NCI-H446 (cell line): ENCODE measurements around the gene BRME1.
"Not testable (repeated sequence)": the region's sequence is repeated elsewhere in the genome, so short reads cannot be mapped to it uniquely, and the experiment has no call there.

Experiments
- DNase-seq, 2 experiments: peaks; one replicate each; lab custom pipeline; 2025; lab: John Stamatoyannopoulos, UW

BRME1 gene

DNA sequence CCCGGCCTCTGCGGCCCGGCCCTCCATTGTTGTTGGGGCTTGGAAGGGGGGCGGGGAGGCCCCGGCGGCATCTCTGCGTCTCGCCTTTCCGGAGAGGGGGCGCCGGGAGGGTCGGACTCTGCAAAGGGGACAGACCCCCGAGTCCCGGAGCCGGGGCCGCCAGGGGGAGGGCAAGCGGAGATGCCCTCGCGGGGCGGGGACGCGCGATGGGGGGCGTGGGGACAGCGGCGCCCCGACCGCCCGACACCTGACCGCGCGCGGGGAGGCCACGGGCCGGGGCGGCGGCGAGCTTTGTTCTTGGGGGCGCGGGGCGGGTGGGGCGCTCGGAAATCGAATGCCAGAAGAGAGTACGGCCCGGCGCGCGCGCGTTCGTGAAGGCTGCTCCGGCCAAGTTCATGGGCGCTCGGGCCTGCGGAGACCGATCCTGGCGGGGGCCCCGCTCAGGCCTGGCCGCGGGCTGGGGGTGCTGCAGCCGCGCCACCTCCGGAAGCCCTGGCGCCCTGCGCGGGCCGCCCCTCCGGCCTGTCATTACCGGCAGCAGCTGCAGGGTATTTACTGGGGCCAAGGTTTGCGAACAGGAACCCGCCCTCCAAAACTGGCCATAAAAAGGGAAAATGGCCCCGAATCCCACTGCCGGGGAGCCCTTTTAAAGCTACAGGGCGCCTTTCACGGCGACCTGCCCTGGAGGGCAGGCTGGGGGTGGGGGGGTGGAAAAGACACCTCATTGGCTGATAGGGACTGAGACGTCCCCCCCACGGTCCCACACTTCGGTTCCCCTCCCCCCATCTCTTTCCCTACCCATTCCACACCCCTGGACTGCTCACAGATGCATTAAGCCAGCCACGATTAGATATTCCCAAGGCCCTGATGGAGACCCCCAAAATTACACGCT, 40.1 kb downstream of the BRME1 start:
- DNase-seq, result no peak

DNA sequence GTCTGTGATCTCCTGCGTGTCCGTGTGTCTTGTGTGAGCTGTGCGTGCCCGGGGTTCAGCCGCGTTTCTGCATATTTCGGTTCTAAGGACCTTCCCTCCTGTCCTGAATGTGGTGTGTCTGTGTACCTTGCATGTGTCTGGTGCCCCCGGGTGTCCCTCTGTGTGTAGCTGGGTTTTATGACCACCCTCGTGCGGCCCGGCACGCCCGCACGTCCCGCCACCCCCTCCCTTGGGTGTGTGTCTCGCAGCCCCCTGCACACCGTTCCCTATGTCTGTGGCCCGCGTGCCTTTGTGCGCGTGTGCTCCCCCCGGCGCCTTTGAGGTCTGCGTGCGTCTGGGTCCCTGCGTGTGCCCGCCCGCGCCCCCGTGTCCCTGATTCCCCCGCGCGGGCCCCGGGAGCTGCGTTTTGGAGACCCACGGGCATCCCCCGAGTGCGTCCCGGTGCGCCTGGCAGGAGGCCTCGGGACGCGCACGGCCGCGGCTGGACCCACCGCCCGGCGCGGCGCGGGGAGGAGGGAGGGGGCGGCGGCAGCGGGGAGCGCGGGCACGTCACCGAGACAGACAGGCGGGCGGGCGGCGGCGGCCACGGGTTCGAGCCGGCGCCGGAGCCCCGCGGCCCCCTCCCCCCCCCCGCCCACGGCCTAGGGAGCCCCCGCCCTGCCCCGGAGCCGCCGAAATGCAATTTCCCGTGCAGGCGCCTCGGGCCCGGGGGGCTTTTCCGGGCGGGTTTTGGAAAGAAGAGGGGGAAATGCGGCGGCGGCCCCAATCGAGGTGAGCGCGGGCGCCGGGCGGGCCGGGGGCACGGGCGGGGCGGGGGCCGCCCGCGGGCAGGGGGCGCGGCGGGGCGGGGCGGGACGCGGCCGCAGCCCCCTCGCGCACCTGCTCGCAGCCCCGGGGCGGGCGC, 41.0 kb downstream of the BRME1 start:
- no peak for DNase-seq

DNA sequence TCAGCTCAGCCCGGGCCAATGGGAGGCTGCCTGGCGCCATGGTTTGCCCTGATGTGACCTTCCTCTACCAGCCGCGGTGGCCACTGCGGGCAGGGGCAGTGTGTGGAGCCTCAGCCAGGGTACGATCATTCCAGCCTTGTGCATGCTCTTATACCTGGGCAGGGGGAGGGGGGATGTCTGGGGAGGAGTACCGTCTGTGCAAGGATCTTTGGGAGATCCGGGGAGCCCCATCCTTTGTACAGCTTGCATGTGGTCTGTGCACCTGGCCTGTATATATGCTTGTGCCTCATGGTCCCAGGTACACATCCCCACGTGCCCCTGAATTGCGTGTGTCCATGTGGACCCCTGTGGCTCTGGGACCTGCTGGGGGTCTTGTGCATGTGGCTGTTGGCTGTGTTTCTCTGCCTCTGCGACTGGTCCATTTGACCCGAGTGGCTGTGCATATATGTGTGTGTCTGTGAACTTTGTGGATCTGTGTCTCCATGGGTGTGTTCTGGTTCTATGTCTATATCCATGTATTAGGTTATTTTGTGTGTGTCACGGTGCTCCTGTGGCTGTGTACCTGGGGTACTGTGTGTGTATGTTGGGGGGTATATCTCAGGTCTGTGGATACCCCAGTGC, 41.8 kb downstream of the BRME1 start:
- DNase-seq, result no peak

DNA sequence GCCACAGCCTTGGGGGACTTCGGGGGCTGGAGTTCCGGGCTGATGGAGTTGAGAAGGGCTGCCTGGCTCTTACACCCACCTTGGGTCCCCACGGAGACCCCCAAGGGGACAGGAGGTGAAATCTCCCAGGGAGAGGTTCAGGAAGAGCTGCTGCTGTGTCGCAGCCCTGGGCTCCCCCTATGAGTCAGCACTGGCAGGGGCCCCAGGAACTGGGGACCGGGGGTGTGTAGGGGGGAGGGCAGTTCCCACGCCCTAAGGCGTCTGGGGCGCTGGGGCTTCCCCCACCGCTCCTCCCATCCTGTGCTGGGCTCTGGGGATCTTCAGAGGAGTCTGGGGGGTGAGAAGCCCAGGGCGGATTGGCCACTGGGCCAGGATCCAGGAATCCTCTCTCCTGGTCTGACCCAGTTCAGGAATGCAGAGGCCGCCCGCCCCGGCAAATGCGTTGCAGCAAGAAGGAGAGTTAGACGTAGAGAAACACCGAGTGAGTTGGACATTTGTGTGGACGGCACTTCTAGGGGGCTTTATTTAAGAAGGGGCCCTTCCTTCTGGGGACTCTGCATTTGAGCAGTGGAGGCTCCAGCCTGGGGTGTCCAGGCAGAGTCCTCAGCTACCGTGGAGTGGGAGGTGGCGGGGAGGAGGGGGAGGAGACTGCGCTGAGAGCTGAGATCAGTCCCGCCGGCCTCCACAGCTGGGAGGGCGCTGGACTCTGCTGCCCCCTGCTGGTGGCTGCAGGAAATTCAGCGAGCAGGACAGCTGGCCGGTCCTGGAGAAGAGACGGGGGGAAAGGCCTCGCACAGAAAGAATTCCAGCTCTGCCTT, 44.0 kb downstream of the BRME1 start:
- DNase-seq, result peak; percentile 81 to 89

DNA sequence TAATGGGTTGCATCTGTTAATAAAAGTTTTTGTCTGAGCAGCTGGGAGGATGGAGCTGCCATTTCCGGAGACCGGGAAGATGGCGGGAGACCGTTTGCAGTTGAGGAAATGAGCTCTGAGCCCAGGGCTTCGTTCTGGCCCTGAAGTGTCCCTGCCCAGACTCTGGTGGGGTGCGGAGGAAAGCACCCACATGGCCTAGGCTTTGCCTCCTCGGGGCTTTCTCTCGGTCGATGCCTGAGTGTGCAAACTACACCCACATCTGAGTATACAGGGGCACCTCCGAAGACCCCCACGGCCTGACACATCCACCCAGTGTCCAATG, 44.6 kb downstream of the BRME1 start:
- DNase-seq, result no peak

DNA sequence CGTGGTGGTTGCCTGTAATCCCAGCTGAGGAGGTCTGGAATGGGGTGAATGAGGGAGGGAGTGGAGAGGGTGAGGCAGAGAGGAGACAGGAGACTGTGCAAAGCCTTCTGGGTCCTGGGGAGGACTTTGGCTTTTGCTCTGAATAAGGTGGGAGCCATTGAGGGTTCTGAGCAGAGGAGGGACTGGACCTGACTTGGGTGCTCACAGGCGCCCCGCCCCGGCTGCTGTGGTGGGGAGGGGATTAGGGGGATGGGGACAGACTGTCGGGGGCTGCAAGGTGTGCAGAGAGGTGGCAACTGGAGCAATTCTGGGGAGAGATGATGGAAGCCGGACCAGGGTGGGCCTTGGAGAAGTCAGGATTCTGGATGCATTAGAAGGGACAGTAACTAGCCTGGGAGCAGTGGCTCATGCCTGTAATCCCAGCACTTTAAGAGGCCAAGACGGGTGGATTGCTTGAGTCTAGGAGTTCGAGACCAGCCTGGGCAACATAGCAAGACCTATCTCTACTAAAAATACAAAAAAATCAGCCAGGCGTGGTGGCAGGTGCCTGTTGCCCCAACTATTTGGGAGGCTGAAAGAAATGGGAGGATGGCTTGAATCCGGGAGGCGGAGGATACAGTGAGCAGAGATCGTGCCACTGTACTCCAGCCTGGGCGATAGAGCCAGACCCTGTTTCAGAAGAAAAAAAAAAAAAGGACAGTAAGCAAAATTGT, 45.1 kb downstream of the BRME1 start:
- no peak for DNase-seq

DNA sequence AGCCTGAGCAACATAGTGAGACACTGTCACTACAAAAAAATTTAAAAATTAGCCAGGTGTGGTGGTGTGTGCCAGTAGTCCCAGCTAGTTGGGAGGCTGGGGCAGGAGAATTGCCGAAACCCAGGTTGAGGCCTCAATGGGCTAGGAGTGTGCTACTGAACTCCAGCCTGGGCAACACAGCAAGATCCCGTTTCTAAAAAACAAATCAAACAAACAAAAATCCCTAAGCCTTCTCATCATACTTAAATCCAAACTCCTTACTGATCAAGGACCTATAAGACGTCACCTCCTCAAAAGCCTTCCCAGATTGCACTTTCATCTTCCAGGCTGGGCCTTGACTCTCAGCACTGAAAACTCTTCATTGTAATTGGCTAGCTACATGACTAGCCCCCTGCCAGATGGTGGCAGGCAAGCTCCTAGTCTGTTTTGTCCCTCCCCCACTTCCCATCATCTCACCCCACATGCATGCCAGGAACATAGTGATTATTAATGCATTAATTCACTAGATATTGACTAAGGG, 46.5 kb downstream of the BRME1 start:
- DNase-seq, result peak in 1 of 2 experiments; percentile 36

DNA sequence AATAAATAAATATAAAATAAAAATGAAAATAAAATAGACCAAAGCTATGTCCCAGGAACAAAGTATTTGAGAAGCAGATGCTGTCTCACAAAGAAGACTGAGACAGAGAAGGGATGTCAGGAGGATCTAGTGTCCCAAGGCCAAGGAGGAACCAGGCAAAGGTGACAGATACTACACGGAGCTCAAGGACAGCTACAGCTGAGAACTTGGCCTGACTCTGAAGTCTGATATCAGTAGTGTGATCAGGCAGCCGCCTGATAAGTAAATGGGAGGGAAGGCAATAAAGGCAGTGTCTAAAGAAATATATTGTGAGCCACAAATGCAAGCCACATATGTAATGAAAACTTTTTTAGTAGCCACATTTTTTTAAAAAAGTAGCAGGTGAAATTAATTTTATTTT, 49.4 kb downstream of the BRME1 start:
- DNase-seq, result no peak

DNA sequence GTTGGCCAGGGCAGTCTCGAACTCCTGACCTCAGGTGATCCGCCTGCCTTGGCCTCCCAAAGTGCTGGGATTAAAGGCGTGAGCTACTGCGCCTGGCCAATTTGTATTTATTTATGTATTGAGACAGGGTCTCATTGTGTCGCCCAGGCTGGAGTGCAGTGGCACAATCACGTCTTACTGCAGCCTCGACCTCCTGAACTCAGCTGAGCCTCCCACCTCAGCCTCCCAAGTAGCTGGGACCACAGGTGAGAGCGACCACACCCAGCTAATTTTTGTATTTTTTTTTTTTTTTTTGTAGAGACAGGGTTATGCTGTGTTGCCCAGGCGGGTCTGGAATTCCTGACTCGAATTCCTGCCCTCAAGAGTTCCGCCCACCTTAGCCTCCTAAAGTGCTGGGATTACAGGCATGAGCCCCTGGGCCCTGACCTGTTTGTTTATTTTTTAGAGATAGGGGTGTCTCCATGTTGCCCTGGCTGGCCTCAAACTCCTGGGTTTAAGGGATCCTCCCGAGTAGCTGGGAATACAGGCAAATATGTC, 53.7 kb downstream of the BRME1 start:
- not testable (repeated sequence) for DNase-seq

GRCh38 chr19:13851734-13852114, 54.2 kb downstream of the BRME1 start:
- not testable (repeated sequence) for DNase-seq

- DNase-seq, result peak in 1 of 2 experiments; percentile 47
These were observed 54.8 kb downstream of the BRME1 start for GRCh38 chr19:13850910-13851733.

GRCh38 chr19:13849991-13850909, 55.7 kb downstream of the BRME1 start:
- peak; percentile 58 to 89 for DNase-seq

DNA sequence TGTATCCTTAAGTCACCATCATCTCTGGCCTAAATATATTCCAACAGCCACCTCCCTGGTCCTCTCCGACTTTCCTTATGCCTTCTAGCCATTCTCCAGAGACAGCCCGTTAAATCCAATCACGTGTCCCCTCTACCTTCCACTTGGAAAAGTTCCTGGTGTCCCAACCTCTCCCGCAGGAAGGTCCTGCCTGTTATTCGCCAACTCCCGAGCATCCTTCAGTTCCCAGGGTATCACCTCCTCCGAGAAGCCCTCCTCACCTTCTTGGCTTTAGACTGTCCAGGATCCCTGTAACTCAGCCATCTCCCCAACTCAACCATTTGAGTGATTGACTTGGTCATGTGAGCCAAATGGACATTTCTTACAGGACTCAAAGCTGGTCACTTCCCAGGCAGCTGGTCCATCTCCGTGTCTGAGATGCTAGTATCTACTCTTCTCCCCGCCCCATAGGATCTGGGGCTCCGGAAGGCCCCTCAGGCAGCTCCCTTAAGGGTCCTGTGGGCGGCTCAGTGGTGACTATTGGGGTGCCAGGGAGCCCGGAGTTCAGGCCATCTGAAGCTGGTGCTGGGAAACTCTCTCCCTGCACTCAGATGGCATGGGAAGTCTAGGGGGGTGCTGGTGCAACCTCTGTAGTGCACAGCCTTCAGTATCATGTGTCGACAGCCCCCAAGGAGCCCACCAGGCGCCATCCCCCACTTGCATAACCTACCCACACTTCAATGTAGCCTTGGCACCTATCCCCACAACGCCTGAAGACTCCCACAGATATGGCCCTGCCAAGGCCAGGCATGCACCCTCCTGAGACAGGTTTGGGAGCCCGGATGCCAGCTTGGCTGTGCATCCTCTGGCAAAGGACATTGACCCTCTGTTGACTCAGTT, 56.9 kb downstream of the BRME1 start:
- DNase-seq, result no peak

GRCh38 chr19:13848340-13848677, 57.6 kb downstream of the BRME1 start:
- no peak for DNase-seq

DNA sequence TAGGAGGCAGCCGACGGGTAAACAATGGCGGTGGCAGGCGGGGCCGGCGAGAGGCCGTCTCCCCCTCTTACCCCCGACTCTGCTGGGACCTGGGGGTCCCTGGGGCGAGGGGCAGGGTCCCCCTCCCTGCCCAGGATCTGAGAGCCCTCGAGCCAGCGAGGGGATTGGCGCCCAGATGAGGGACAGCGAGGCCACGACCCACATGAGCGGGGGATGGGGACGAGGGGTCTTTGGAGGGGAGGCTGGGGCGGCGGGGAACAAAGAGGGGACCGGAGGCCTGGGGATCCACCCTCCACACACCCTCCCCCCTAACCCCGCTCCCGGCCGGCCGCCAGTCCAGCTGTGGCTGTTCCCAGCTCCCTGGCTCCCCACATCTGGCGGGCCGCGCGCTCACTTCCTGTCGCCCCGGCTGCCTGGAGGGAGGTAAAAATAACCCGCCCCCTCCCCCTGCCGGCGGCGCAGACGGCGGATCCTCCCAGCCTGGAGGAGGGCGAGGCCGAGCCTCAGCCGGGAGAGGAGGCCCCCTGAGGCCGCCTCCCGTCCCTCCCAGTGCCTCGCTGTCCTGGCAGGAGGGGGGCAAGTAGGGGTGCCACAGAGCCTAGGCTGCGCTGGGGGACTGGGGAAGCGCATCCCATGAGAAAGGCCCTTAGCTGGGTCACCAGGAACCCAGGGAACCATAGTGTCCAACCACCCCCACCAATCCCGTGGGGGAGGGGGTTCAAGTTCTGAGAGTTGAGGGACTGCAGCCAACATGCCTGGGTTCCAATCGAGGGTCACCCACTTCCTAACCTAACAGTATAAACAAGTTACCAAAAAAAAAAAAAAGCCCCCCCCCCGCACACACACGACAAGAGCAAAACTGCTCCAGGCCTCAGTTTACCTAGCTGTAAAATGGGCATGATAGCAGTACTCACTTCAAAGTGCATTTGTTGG, 58.2 kb downstream of the BRME1 start:
- DNase-seq, result peak; percentile 71 to 79
